NK-92 treated with Interleukin-12 subunit alpha and Interleukin-12 subunit beta, amount 100 ng/mL, for 24 hours (cell line): ENCODE data around the gene SZRD1.

Experiments
- DNase-seq: peaks from one replicate; lab custom pipeline; 2025; lab: John Stamatoyannopoulos, UW

Gene SZRD1

GRCh38 chr1:16440470-16441281 is 73.6 kb downstream of the SZRD1 start, which contains the start of gene NECAP2:
NECAP2 (plus strand) TSS chr1:16440724; CDS start chr1:16440762, 38 bp downstream.
- peak; percentile 91 for DNase-seq

GRCh38 chr1:16441282-16441665 is 74.2 kb downstream of the SZRD1 start:
- DNase-seq: no peak

DNA sequence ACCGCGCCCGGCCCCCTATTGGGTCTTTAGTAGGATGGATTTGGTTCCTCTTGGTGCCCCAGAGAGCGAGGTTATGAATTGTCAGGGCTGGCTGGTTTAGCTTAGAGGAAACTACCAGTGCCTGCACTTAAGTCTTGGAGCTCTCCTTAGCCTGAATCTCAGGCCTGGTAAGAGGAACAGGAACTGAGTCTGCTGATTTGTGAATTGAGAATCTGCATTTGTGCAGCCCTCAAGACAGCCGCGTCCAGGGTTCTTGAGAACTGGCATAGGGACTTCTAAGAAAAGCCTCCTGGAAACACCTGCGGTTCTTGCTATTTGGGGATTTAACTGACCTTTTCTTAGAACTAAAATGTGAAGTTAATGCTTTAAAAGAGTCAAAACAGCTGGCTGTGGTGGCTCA is 75.2 kb downstream of the SZRD1 start:
- DNase-seq: no peak

DNA sequence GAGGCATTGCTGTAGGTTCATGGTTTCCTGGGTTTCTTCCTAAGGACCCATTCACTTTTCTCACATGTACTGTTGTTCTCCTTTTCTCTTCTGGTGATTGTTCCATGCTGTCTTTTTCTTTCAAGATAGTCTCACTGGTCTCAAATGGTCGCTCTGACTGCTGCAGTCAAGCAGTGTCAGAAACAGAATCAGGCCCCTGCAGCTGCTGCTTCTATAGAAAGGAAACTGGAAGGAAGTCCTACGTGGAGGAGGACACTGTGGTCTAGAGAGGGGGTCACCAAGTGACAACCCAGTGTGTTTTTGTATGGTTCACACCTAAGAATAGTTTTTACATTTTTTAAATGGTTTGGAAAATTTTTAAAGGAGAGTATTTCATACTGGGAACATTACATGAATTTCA is 75.9 kb downstream of the SZRD1 start:
- DNase-seq: no peak

GRCh38 chr1:16443975-16444770 is 77.1 kb downstream of the SZRD1 start:
- DNase-seq: no peak

DNA sequence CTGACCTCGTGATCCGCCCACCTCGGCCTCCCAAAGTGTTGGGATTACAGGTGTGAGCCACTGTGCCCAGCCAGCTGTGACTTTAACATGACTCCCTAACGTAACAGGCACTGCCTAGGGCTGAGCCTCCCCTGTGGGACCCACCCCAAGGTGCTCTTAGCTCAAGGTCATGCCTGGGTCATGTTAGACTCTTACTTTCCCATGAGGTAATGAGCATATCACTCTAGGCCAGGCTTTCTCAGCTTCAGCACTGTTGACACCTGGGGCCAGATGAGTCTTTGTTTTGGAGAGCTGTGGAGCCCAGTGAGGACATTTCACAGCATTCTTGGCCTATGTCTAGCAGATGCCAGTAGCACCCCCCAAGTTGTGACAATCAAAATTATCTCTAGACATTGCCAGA is 78.0 kb downstream of the SZRD1 start:
- no peak for DNase-seq

GRCh38 chr1:16446116-16446515 is 79.1 kb downstream of the SZRD1 start:
- DNase-seq: no peak

- DNase-seq: no peak
These were observed 80.6 kb downstream of the SZRD1 start for GRCh38 chr1:16447641-16448040.
